IPS-NIHi7 (cell line): ENCODE results near the gene SCN1A.

ENCODE experiments used
- DNase-seq: peaks from one replicate; pipeline ENCODE4 v3.0.0; 2012; ENCODE audit warnings: mixed read lengths; ENCODE audit errors: extremely low spot score

The SCN1A gene

GRCh38 chr2:166081852-166082251, 46.0 kb downstream of the SCN1A start:
- DNase-seq = no peak

GRCh38 chr2:166081131-166081632, 46.6 kb downstream of the SCN1A start:
- no peak for DNase-seq

- no peak for DNase-seq
Observed at GRCh38 chr2:166074430-166074829, 53.4 kb downstream of the SCN1A start.

- DNase-seq = no peak
Observed at GRCh38 chr2:166074011-166074410, 53.8 kb downstream of the SCN1A start.

GRCh38 chr2:166070231-166070630, 57.6 kb downstream of the SCN1A start:
- DNase-seq = no peak

GRCh38 chr2:166068981-166069380, 58.8 kb downstream of the SCN1A start:
- no peak for DNase-seq

GRCh38 chr2:166067229-166067628, 60.6 kb downstream of the SCN1A start:
- DNase-seq = no peak

GRCh38 chr2:166060191-166060590, 67.6 kb downstream of the SCN1A start:
- no peak for DNase-seq

- DNase-seq = no peak
Observed at GRCh38 chr2:166057370-166058164, 70.3 kb downstream of the SCN1A start.

- no peak for DNase-seq
Observed at GRCh38 chr2:166044853-166045483, 82.9 kb downstream of the SCN1A start.

GRCh38 chr2:166042768-166043390, 84.9 kb downstream of the SCN1A start:
- no peak for DNase-seq

GRCh38 chr2:166042356-166042755, 85.5 kb downstream of the SCN1A start:
- no peak for DNase-seq

GRCh38 chr2:166041613-166042012, 86.2 kb downstream of the SCN1A start:
- no peak for DNase-seq

GRCh38 chr2:166032361-166032760, 95.5 kb downstream of the SCN1A start:
- no peak for DNase-seq

GRCh38 chr2:166031054-166031453, 96.8 kb downstream of the SCN1A start:
- peak; percentile 10 for DNase-seq

- DNase-seq = no peak
Observed at GRCh38 chr2:166025313-166025712, 102.5 kb downstream of the SCN1A start.

GRCh38 chr2:166017208-166017607, 110.6 kb downstream of the SCN1A start:
- DNase-seq = no peak

- no peak for DNase-seq
Observed at GRCh38 chr2:166013878-166014277, 113.9 kb downstream of the SCN1A start.

- DNase-seq = no peak
Observed at GRCh38 chr2:166011660-166012059, 116.2 kb downstream of the SCN1A start.

- DNase-seq = no peak
Observed at GRCh38 chr2:166000401-166000800, 127.4 kb downstream of the SCN1A start.

- DNase-seq = no peak
Observed at GRCh38 chr2:165990846-165991245, 137.0 kb downstream of the SCN1A start.

GRCh38 chr2:165989851-165990250, 138.0 kb downstream of the SCN1A start:
- no peak for DNase-seq

- DNase-seq = no peak
Observed at GRCh38 chr2:165985120-165985519, 142.7 kb downstream of the SCN1A start.
